Measurements from ENCODE around the gene TIMM22. TPM values are rescaled to one million over a fixed set of nuclear protein-coding genes. Genes with fewer than 3 reads are reported as not detected.
"Not testable (repeated sequence)": the region's sequence is repeated elsewhere in the genome, so short reads cannot be mapped to it uniquely, and the experiment has no call there.

Gene TIMM22
- total RNA-seq, 1 experiment from 2014 or later, result 24.9 TPM

DNA sequence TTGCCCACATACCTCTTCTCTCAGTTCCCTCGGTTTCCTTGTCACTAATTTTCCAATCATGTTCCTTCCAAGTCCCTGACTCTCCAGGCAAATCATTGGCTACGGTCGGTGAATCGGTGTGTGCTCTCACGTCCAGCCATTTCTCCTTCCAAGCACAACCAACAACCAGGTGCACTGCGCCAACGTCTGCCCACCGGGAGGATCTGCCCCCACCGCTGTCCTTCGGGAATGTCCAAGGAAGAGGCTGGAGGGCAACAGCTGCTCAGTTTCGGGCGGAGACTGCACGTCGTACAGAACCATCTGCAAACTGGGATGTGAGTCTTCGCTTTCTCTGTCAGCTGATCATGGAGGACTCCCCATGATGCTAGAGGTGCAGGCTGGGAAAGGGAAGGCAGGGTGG, 9.0 kb upstream of the TIMM22 start:
- DNase-seq (ENCODE audit: low read depth, low spot score), result no peak

DNA sequence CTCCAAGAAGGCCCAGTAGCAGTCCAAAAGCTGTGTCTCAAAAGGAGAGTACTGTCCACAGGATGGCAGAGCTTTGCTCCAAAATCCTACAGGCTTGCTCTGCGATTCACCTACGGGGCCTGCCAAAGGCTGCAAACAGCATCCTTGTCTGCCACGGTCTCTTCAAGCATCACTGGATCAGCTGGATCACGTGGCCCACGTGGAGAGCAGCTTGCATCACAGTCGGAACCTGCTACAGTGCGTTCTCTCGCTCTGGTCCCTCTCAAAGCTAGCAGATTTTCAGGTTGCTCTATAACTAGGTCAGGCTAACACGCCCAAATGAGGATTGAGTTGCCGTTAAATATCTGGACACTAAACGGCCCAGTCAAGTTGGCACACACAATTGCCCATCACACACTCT, 8.4 kb upstream of the TIMM22 start:
- no peak for DNase-seq (ENCODE audit: low read depth, low spot score)
- in situ Hi-C loops (cut with HindIII; ENCODE audit: low pct_unique_long_range_greater_than_20kb, low sequenced_read_pairs), result no loop called here

More for the DNA sequence above, 9.0 kb upstream of the TIMM22 start:
- in situ Hi-C loops (cut with HindIII; ENCODE audit: low pct_unique_long_range_greater_than_20kb, low sequenced_read_pairs), result no loop called here

DNA sequence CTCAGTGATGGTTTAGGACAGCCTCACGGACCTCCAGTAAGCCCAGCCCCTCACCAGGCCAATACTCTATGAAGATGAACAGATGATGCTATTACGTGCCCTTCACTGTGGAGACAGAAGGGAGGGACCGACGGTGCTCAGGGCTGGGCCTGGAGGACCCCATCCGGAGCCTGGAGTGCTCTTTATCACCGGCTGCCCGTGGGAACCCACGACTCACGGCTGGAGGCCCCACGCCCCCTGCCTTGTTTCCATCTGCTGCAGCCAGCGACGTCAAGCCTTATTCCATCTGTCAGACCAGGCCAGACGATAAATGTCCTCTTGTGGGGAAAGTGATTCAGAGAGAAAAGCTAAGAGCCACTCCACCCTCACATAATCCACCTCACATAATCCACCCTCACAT, 4.0 kb upstream of the TIMM22 start:
- in situ Hi-C loops (cut with HindIII; ENCODE audit: low pct_unique_long_range_greater_than_20kb, low sequenced_read_pairs), result no loop called here
- no peak for DNase-seq (ENCODE audit: low read depth, low spot score)

DNA sequence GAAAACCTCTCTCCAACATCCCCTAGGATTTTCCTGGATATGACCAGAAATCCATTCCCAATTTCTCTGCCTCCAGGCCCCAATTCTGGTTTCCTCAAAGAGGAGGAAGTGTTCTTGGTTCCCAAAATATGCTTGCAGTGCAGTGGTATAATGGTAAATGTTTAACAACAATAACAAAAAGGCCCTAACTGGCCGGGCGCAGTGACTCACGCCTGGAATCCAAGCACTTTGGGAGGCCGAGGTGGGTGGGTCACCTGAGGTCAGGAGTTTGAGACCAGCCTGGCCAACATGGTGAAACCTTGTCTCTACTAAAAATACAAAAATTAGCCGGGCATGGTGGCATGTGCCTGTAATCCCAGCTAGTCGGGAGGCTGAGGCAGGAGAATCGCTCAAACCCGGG, 1.6 kb upstream of the TIMM22 start:
- in situ Hi-C loops (cut with HindIII; ENCODE audit: low pct_unique_long_range_greater_than_20kb, low sequenced_read_pairs); DNase-seq (ENCODE audit: low read depth, low spot score): not testable (repeated sequence)

DNA sequence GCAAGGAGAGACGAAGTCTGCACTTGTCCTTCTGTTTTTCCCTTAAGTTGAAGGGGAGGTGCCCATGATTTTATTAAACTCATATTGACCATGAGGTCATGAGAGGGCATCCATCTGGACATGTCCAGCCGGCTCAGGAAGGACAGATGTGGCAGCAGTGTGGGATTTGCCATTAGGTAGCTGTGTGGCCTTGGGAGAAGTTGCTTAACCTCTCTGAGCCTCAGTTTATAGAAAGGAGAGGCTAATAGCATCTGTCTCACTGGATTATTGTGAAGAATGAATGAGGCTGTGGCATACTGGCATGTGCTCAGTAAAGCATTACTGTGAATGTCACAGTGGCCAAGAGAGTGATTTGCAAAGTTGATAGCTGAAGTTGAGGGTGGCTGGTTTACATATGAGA, 1.2 kb downstream of the TIMM22 start:
- no peak for DNase-seq (ENCODE audit: low read depth, low spot score)
- in situ Hi-C loops (cut with HindIII; ENCODE audit: low pct_unique_long_range_greater_than_20kb, low sequenced_read_pairs), result no loop called here

DNA sequence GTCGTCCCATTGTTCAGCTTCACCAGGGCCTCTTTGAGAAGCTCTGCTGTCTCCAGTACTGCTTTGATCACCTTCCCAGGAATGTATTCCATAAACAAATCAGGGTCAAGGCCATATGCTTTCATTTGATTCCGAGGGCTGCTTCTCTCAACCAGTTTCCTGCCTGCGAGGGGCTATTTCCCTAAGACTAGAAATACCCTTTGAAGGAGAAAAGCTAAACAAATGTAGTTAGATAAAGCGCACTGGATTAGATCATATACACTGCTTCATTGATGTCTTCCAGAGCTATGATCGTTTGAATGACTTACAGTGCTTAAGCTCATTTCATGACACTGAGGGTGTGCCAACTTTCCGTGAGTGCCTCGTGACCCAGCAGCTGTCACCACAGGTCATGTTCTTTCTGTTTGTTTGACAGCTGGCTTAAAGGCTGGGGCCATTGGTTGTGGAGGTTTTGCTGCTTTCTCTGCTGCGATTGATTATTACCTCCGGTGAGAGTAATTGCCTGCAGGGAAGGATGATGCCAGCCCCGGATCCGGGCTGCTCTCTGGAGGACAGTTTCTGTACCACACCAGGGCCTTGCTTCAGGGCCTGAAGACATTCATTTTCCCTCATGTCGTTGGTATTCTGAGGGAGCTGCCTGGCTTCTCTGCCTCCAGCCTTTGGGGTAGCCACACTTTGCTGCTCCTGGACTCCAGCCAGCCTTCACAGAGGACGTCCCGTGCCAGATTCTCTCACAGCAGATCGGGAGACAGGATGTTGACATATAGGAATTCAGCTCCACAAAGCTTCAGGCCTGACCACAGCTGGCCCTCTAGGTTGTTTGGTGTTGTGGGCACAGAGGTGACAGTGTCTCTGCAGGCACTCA, 3.9 kb downstream of the TIMM22 start:
- no peak for DNase-seq (ENCODE audit: low read depth, low spot score)
- in situ Hi-C loops (cut with HindIII; ENCODE audit: low pct_unique_long_range_greater_than_20kb, low sequenced_read_pairs), result no loop called here

DNA sequence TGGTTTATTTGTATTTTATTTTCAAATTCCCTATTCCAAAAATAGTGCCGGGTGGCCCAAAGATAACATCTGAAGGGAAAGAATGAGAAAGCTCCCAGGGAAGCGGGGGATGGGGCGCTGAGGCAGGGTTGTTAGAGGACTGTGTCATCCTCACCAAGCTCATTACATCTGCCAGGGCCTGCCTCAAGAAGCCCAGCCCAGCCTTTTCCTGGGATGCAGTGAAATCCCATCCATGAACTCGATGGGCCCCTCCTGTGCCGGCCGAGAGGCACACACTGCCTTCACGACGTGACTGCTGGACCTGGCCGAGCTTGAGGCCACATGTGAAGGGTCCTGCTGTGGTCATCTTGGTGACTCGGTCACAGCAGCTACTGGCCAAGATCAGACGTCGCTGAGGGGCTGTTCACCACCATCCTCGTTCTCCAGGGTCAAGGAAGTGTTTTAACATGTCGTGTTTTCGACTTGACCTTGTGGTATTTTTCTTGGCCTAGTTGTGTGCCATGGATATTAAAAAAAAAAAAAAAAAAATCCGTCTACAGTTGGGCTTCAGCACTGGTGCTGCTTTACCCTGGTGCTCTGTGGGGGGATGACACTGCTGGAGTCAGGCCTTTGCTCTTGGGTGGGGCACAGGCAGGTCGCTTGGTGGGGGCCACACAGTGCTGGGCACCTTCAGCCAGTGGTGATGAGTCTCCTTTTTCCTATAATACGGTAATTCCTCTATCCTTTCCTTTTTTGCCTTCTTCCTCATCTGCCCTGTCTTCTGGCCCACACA, 4.9 kb downstream of the TIMM22 start:
- in situ Hi-C loops (cut with HindIII; ENCODE audit: low pct_unique_long_range_greater_than_20kb, low sequenced_read_pairs), result no loop called here

DNA sequence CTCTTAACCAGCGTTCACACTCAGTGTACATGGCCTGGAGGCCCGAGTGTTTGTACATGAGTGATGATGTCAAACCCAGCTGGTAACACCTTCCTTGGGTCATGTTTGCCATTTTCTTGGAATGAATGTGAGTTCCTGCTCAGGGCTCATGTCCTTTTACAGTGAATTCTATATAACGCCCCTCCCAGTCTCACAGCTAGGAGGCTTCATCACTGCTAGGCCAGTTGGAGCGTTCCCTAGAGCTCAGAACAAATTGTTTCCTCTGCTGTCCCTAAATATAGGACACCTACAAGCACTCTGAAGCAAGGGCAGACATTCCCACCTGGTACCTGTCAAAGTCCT, 5.5 kb downstream of the TIMM22 start:
- DNase-seq (ENCODE audit: low read depth, low spot score), result no peak
- in situ Hi-C loops (cut with HindIII; ENCODE audit: low pct_unique_long_range_greater_than_20kb, low sequenced_read_pairs), result no loop called here

More for the DNA sequence above, 4.9 kb downstream of the TIMM22 start:
- DNase-seq (ENCODE audit: low read depth, low spot score), result no peak

DNA sequence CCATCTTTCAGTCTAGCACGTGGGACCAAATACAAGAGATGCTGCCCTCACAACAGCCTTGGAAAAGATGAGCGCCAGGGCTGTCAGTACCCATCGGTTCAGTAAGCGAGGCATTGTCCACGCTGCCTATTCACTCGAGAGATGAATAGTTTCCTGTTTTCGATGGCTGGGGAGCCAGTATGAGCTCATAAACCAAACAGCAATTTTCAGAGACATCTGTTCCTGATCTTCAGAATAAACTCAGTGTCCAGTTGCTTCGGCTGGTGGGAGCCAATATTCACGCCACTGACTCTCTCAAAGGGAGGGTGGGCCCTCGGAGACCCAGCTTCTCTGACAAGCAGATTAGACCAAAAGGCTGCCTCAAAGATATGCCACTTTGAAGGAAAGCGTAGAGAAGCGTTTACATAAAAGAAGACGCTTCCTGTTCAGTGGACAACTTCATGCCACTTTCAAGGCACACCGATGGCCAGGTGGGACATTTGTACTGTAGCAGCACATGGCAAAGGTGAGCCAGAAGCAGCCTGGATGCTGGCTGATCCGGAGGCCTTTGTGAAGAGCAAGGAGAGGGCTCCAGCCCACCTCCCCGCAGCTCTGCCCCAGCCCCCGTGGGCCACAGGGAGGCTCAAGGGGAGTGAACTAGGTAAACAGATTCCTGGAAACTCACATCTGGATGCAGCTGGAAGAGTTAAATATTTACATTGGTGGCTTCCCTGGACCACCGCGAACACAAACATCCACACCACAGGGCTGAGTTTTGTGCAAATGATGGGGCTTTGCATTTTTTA, 6.0 kb downstream of the TIMM22 start:
- no peak for DNase-seq (ENCODE audit: low read depth, low spot score)
- in situ Hi-C loops (cut with HindIII; ENCODE audit: low pct_unique_long_range_greater_than_20kb, low sequenced_read_pairs), result no loop called here

DNA sequence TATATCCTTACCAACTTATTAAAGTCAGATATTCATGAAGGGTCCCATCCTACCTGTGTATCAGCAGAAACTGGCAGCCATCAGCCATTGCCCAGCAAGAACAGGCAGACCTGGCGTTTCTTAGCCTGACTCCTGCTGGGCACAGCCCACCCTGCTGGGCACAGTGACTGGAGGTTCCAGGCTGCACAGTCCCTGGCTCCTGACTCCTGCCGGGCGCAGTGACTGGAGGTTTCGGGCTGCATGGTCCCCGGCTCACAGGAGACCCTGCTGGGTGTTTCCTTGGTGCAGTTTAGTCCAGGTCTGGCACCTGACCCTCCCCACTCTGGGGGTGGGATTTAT, 6.7 kb downstream of the TIMM22 start:
- in situ Hi-C loops (cut with HindIII; ENCODE audit: low pct_unique_long_range_greater_than_20kb, low sequenced_read_pairs), result no loop called here
- DNase-seq (ENCODE audit: low read depth, low spot score), result no peak

DNA sequence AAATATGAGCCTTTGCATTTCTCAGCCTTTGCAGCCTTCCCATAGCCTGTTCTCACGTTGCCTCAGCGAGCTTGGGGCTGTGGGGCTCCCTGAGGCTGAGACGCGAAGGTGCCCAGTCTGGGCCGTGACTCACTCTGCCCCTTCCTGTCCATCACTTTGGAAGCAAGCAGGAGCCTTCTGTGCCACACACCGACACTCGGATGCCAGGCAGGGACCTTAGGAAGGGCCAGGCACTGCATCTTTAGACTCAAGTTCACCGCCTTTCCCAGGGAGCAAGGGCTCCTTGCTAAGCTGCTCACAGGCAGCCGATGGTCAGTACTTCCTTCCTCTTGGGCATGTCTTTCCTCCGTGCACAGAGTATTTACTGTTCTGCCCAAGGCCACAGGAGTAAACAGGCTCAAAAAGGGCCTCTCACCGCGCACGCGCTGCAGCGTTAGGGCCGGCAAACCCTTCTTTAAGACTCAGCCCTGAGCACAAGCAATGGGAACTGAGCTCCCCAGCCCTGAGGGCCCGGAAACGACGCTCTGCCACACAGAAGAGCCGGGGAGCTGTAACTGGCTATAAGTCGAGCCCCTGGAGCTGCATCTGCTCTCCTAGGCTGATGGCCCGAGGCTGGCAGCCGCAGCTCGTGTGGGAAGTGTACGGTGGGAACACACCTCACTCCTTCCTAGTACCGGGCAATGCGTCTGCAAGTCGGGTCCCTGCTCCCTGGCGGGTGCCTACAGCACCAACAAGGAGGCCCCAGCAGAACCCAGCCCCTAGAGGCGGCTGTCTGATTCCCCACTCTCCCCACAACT, 7.2 kb downstream of the TIMM22 start:
- in situ Hi-C loops (cut with HindIII; ENCODE audit: low pct_unique_long_range_greater_than_20kb, low sequenced_read_pairs), result no loop called here
- DNase-seq (ENCODE audit: low read depth, low spot score), result no peak

DNA sequence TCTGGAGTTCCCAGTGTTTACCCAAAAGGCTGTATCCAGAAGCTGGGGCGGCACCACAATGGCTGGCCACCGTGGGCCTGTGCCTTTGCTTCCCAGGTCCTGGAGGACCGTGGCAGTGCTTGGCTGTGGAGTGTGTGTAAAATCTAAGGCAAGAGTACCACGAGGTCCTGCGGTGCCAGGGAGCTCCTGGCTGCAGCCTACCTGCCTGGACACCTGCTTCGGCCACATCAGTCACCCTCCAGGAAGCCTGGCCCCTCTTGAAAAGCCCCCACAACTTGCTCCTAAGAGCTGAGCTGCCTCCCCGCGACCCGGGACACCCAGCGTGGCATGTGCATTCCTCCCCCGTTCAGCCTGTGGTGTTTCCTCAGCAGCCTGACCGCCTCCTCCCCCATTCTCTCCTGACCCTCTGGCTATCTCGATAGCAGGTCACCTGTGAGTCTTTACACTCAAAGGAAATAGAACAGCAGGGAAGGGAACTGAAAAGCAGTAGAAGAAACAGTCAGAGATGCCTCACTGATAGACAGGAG, 7.9 kb downstream of the TIMM22 start:
- in situ Hi-C loops (cut with HindIII; ENCODE audit: low pct_unique_long_range_greater_than_20kb, low sequenced_read_pairs), result no loop called here
- no peak for DNase-seq (ENCODE audit: low read depth, low spot score)

DNA sequence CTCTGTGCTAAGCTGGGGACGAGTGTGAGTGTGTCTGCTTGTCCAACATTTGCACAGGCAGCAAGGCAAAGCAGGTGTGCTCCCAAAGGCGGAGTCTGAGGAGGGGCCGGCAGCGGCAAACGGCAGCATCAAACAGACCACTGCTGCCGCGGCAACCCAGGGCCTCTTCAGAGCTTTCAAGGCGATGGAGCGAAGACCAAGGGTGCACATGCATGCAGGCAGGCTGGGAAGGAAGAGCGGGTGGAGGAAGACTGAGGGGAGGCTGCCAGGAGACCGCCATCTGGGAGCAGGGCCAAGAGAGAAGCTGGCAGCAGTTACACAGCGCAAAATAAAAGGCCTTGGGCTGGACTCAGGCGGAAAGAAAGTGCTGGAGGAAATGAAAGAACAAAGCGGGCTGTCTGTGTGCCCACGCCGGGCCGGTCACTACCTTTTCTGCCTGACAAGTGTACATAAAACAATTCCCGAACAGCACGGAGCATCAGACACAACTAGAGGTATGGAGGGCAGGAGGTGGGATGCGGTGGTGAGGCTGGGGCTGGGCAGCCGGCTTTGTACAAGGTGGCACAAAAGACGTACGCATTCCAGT, 8.5 kb downstream of the TIMM22 start:
- no peak for DNase-seq (ENCODE audit: low read depth, low spot score)
- in situ Hi-C loops (cut with HindIII; ENCODE audit: low pct_unique_long_range_greater_than_20kb, low sequenced_read_pairs), result no loop called here

DNA sequence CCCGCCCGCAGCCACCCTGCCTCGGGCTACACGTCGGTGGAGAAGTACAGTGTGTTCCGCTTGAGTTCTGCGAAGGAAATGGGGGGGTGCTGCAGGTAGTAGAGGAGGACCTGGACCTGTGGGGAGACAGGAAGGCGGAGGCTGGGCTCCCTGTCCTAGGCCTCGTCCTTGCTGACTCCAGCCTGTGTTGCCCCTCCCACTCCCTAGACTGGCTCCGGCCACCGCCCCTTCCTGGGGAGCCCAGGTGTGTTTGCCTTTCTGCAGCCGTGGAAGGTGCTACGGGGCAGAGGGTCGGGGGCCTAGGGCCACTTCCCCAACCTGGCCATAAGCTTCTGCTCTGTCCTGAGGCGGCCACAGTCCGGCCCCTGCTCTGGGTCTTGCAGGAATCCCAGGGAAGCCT, 9.1 kb downstream of the TIMM22 start:
- no peak for DNase-seq (ENCODE audit: low read depth, low spot score)
- in situ Hi-C loops (cut with HindIII; ENCODE audit: low pct_unique_long_range_greater_than_20kb, low sequenced_read_pairs), result no loop called here

DNA sequence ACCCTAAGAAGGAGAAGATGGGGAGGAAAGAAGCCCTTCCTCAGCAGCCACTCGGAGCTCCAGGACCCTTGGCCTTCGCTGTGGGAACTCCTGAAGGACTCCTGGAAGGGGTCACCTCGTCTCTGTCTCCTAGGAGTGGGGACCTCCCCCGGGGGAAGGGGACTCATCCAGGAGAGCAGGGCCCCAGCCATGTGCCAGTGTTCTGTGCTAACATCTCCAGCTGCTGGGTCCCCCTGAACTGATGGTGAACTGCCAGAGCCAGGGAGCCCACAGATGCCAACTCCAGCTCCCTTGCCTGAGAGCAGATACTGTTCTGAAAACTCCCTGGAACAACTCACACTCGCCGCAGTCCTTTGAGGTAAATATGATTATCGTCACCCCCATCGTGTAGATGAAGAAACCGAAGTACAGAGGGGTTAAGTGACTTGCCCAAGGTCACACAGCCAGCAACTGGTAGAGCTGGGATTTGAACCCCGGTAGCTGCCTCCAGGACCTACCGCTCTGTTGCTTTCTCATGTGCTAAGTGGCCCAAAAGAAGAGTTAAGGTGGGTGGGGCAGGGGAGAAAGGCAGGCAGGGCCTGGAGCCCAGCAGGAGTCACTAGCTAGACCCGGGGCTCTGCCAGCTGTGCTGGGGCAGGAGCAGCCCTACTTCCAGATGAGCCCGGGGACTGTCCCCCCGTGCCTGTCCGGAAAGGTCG, 10.5 kb downstream of the TIMM22 start:
- in situ Hi-C loops (cut with HindIII; ENCODE audit: low pct_unique_long_range_greater_than_20kb, low sequenced_read_pairs), result no loop called here
- DNase-seq (ENCODE audit: low read depth, low spot score), result no peak

DNA sequence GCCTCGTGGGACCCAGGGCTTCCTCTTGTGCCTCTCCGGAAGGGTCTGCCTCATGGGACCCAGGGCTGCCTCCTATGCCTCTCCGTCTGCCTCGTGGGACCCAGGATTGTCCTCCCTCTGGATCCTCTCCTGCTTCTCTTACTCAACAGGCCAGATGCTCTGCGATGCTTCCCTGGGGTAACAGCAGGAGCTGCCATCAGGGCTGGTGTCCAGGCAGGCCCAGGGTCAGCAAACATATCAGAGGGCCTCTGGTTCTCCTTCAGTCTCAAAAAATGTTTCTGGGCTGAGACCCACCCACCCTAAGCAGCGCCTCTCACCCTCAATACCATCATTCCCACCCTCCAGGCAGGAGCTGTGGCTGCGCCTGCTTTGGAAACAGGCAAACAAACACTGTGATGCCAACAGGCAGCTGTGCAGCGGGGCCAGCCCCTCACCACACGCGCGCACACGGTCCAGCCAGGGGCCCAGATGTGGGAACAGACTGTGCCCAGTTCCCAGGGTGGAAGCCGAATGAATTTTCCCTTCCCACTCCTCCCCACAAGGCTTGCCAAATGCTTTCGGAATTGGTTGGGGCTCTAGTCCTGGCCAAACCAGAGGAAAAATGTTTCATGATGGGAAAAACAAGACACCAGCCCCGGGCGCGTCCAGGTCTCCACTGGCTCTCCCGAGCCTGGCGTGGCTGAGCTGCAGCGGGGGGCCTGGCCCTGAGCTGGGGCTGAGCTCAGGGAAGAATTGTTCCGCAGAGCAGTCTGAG, 11.3 kb downstream of the TIMM22 start:
- no peak for DNase-seq (ENCODE audit: low read depth, low spot score)
- in situ Hi-C loops (cut with HindIII; ENCODE audit: low pct_unique_long_range_greater_than_20kb, low sequenced_read_pairs), result no loop called here
